HEK293 (cell line): ENCODE data around the gene TINAGL1.

ENCODE experiments used
- CTCF ChIA-PET: fragments of 350-600 bp; formaldehyde crosslinking; extraction: SDS; loops from one replicate; lab custom pipeline; 2021; ENCODE audit warnings: antibody characterized with exemption; lab: Yijun Ruan, JAX
- POLR2A ChIA-PET: fragments of 300-600 bp; formaldehyde crosslinking; extraction: SDS; loops from one replicate; lab custom pipeline; 2020; ENCODE audit warnings: antibody characterized with exemption, inconsistent platforms; lab: Yijun Ruan, JAX
- H3K27ac ChIP-seq: fragments of 200-500 bp; sonication (Bioruptor generic); 2 replicates; pipeline ENCODE4 v1.5.1; 2014; ENCODE audit warnings: low read depth, low read length, control low read depth, inconsistent platforms; ENCODE audit errors: extremely low read depth
- H3K36me3 ChIP-seq, 2 experiments: fragments of 200-500 bp in 1 of 2; sonication (Bioruptor generic) in 1 of 2; 1 replicate in 1 of 2; 2 replicates in 1 of 2; pipeline ENCODE4 v1.5.1; 2014 to 2017; ENCODE audit warnings: inconsistent platforms in 2 of 2, low read length in 2 of 2; ENCODE audit not compliant: control insufficient read depth in 2 of 2, insufficient read depth in 1 of 2
- H3K4me1 ChIP-seq: fragments of 200-500 bp; sonication (Bioruptor generic); 2 replicates; pipeline ENCODE4 v1.5.1; 2014; ENCODE audit warnings: mild to moderate bottlenecking, low read length, inconsistent platforms; ENCODE audit not compliant: control insufficient read depth, insufficient read depth
- H3K4me3 ChIP-seq: 2 replicates; pipeline ENCODE4 v1.5.1; 2011; ENCODE audit warnings: low read depth, mild to moderate bottlenecking, control low read depth, low read length, moderate library complexity
- H3K9me3 ChIP-seq: fragments of 200-500 bp; sonication (Bioruptor generic); 2 replicates; pipeline ENCODE4 v1.5.1; 2014; ENCODE audit warnings: low read depth, low read length, inconsistent platforms; ENCODE audit not compliant: control insufficient read depth, insufficient read depth
- KLF8 ChIP-seq: fragments of 450-650 bp; formaldehyde crosslinking; IDR thresholded peaks from 2 replicates; pipeline ENCODE4 v1.5.1; 2016; ENCODE audit warnings: missing biosample characterization, missing genetic modification characterization
- WT1 ChIP-seq: fragments of 450-650 bp; formaldehyde crosslinking; IDR thresholded peaks from 2 replicates; pipeline ENCODE4 v1.5.1; 2016; ENCODE audit warnings: missing biosample characterization, missing genetic modification characterization
- ZBTB1 ChIP-seq: fragments of 450-650 bp; formaldehyde crosslinking; IDR thresholded peaks from 2 replicates; pipeline ENCODE4 v1.5.1; 2016; ENCODE audit warnings: missing biosample characterization, missing genetic modification characterization
- ZNF121 ChIP-seq: fragments of 450-650 bp; formaldehyde crosslinking; IDR thresholded peaks from 2 replicates; pipeline ENCODE4 v1.5.1; 2016; ENCODE audit warnings: missing biosample characterization, missing genetic modification characterization
- ZNF155 ChIP-seq: fragments of 450-650 bp; formaldehyde crosslinking; IDR thresholded peaks from 2 replicates; pipeline ENCODE4 v1.5.1; 2016; ENCODE audit warnings: missing biosample characterization, missing genetic modification characterization
- ZNF214 ChIP-seq: fragments of 450-650 bp; formaldehyde crosslinking; IDR thresholded peaks from 2 replicates; pipeline ENCODE4 v1.5.1; 2017; ENCODE audit warnings: missing biosample characterization, mild to moderate bottlenecking, missing genetic modification characterization, borderline replicate concordance
- ZNF24 ChIP-seq: fragments of 450-650 bp; formaldehyde crosslinking; IDR thresholded peaks from 2 replicates; pipeline ENCODE4 v1.5.1; 2016; ENCODE audit warnings: missing biosample characterization, missing genetic modification characterization
- ZNF416 ChIP-seq: fragments of 450-650 bp; formaldehyde crosslinking; IDR thresholded peaks from 2 replicates; pipeline ENCODE4 v1.5.1; 2016; ENCODE audit warnings: missing biosample characterization, missing genetic modification characterization
- ZNF529 ChIP-seq: fragments of 450-650 bp; formaldehyde crosslinking; IDR thresholded peaks from 2 replicates; pipeline ENCODE4 v1.5.1; 2017; ENCODE audit warnings: missing genetic modification characterization, missing biosample characterization; ENCODE audit not compliant: insufficient replicate concordance
- ZNF571 ChIP-seq: fragments of 450-650 bp; formaldehyde crosslinking; IDR thresholded peaks from 2 replicates; pipeline ENCODE4 v1.5.0; 2017; ENCODE audit warnings: missing biosample characterization, missing genetic modification characterization
- ZNF596 ChIP-seq: fragments of 450-650 bp; IDR thresholded peaks from 2 replicates; pipeline ENCODE4 v1.5.0; 2018; ENCODE audit warnings: missing biosample characterization, mild to moderate bottlenecking, missing genetic modification characterization, moderate library complexity
- ZNF610 ChIP-seq: fragments of 450-650 bp; formaldehyde crosslinking; IDR thresholded peaks from 2 replicates; pipeline ENCODE4 v1.5.1; 2016; ENCODE audit warnings: missing biosample characterization, missing genetic modification characterization, borderline replicate concordance
- ZNF626 ChIP-seq: fragments of 450-650 bp; sonication (Bioruptor Pico); formaldehyde crosslinking; IDR thresholded peaks from 2 replicates; pipeline ENCODE4 v1.5.1; 2018; ENCODE audit warnings: missing biosample characterization, missing genetic modification characterization, inconsistent platforms
- ZNF707 ChIP-seq: fragments of 450-650 bp; formaldehyde crosslinking; IDR thresholded peaks from 2 replicates; pipeline ENCODE4 v1.5.1; 2016; ENCODE audit warnings: missing biosample characterization, missing genetic modification characterization
- ZSCAN30 ChIP-seq: fragments of 450-650 bp; IDR thresholded peaks from 2 replicates; pipeline ENCODE4 v1.5.1; 2018; ENCODE audit warnings: missing biosample characterization, mild to moderate bottlenecking, missing genetic modification characterization, moderate library complexity
- TF ChIP-seq, protein P1 (sequence below): fragments of 450-650 bp; formaldehyde crosslinking; IDR thresholded peaks from 2 replicates; pipeline ENCODE4 v1.5.1; 2017; ENCODE audit warnings: missing biosample characterization, missing genetic modification characterization
- TF ChIP-seq, protein P2 (sequence below): fragments of 450-650 bp; formaldehyde crosslinking; conservative IDR thresholded peaks from 2 replicates; pipeline ENCODE4 v1.5.1; 2016; ENCODE audit warnings: low read depth, missing biosample characterization, missing genetic modification characterization
- TF ChIP-seq, protein P3 (sequence below): fragments of 450-650 bp; formaldehyde crosslinking; IDR thresholded peaks from 2 replicates; pipeline ENCODE4 v1.5.1; 2016; ENCODE audit warnings: missing biosample characterization, missing genetic modification characterization, borderline replicate concordance
- TF ChIP-seq, protein P4 (sequence below): fragments of 450-650 bp; formaldehyde crosslinking; IDR thresholded peaks from 2 replicates; pipeline ENCODE4 v1.5.1; 2016; ENCODE audit warnings: missing biosample characterization, missing genetic modification characterization
- TF ChIP-seq, protein P5 (sequence below): fragments of 450-650 bp; formaldehyde crosslinking; IDR thresholded peaks from 2 replicates; pipeline ENCODE4 v1.5.1; 2016; ENCODE audit warnings: missing biosample characterization, missing genetic modification characterization
- TF ChIP-seq, protein P6 (sequence below): fragments of 450-650 bp; formaldehyde crosslinking; IDR thresholded peaks from 2 replicates; pipeline ENCODE4 v1.5.1; 2016; ENCODE audit warnings: missing biosample characterization, missing genetic modification characterization

TINAGL1 gene

DNA sequence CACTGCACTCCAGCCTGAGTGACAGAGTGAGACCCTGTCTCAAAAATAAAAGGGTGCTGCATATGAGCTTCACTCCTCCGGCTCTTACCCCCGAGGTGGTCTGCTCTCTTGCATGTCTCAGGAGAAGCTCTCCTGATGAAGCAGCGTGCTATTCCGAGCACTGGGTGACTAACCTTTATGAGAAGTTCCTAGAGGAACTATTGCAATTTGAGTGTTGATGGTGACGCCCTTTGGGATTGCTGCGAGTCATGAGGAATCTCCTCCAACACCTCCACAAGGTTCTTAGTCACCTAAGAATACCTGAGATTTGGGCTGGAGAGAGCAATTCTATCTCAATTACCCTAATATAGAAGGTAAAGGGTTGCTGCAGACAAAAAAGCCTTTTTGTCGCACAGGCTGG, 40.8 kb upstream of the TINAGL1 start:
- Histone ChIP-seq H3K27ac (no peak overlapping the region), H3K4me1 (peaks cover 10% of the 10 kb centered on the region), H3K36me3 (no peaks in the 10 kb centered on the region), H3K4me3 (no peak overlapping the region), H3K9me3 (no peaks in the 10 kb centered on the region)
- TF ChIP-seq, protein P1, sequence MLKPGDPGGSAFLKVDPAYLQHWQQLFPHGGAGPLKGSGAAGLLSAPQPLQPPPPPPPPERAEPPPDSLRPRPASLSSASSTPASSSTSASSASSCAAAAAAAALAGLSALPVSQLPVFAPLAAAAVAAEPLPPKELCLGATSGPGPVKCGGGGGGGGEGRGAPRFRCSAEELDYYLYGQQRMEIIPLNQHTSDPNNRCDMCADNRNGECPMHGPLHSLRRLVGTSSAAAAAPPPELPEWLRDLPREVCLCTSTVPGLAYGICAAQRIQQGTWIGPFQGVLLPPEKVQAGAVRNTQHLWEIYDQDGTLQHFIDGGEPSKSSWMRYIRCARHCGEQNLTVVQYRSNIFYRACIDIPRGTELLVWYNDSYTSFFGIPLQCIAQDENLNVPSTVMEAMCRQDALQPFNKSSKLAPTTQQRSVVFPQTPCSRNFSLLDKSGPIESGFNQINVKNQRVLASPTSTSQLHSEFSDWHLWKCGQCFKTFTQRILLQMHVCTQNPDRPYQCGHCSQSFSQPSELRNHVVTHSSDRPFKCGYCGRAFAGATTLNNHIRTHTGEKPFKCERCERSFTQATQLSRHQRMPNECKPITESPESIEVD (tag by site-specific recombination) = no peak
- TF ChIP-seq ZNF155 (tag by site-specific recombination) = no peak
- TF ChIP-seq ZSCAN30 (tag by site-specific recombination) = no peak
- TF ChIP-seq ZNF416 (tag by site-specific recombination) = no peak
- no peak for TF ChIP-seq ZBTB1
- TF ChIP-seq, protein P2, sequence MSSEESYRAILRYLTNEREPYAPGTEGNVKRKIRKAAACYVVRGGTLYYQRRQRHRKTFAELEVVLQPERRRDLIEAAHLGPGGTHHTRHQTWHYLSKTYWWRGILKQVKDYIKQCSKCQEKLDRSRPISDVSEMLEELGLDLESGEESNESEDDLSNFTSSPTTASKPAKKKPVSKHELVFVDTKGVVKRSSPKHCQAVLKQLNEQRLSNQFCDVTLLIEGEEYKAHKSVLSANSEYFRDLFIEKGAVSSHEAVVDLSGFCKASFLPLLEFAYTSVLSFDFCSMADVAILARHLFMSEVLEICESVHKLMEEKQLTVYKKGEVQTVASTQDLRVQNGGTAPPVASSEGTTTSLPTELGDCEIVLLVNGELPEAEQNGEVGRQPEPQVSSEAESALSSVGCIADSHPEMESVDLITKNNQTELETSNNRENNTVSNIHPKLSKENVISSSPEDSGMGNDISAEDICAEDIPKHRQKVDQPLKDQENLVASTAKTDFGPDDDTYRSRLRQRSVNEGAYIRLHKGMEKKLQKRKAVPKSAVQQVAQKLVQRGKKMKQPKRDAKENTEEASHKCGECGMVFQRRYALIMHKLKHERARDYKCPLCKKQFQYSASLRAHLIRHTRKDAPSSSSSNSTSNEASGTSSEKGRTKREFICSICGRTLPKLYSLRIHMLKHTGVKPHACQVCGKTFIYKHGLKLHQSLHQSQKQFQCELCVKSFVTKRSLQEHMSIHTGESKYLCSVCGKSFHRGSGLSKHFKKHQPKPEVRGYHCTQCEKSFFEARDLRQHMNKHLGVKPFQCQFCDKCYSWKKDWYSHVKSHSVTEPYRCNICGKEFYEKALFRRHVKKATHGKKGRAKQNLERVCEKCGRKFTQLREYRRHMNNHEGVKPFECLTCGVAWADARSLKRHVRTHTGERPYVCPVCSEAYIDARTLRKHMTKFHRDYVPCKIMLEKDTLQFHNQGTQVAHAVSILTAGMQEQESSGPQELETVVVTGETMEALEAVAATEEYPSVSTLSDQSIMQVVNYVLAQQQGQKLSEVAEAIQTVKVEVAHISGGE (tag by site-specific recombination) = no peak
- TF ChIP-seq, protein P3, sequence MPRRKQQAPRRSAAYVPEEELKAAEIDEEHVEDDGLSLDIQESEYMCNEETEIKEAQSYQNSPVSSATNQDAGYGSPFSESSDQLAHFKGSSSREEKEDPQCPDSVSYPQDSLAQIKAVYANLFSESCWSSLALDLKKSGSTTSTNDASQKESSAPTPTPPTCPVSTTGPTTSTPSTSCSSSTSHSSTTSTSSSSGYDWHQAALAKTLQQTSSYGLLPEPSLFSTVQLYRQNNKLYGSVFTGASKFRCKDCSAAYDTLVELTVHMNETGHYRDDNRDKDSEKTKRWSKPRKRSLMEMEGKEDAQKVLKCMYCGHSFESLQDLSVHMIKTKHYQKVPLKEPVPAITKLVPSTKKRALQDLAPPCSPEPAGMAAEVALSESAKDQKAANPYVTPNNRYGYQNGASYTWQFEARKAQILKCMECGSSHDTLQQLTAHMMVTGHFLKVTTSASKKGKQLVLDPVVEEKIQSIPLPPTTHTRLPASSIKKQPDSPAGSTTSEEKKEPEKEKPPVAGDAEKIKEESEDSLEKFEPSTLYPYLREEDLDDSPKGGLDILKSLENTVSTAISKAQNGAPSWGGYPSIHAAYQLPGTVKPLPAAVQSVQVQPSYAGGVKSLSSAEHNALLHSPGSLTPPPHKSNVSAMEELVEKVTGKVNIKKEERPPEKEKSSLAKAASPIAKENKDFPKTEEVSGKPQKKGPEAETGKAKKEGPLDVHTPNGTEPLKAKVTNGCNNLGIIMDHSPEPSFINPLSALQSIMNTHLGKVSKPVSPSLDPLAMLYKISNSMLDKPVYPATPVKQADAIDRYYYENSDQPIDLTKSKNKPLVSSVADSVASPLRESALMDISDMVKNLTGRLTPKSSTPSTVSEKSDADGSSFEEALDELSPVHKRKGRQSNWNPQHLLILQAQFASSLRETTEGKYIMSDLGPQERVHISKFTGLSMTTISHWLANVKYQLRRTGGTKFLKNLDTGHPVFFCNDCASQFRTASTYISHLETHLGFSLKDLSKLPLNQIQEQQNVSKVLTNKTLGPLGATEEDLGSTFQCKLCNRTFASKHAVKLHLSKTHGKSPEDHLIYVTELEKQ = no peak
- no peak for TF ChIP-seq ZNF610
- no peak for TF ChIP-seq ZNF707 (tag by site-specific recombination)
- CTCF ChIA-PET = interaction anchor here (0.6 to 4.1 kb wide), 2 partner anchors 13 to 56 kb away, joined by 3 to 27 read pairs; no protein-coding TSS in a partner anchor
- POLR2A ChIA-PET = interaction anchor here (0.5 kb wide), 1 partner anchor 326 kb away, joined by 4 read pairs; no protein-coding TSS in a partner anchor

DNA sequence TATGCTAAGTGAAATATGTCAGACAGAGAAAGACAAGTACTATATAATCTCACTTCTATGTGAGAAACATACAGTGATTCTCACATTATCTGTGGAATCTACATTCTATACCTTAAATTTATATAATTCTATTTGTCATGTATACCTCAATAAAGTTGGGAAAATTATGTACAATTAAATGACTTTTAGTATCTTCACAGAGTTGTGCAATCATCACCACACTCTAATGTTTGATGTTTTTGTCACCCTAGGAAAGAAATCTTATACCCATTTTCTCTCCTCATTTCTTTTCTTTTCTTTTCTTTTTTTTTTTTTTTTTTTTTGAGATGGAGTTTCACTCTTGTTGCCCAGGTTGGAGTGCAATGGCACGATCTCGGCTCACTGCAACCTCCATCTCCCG, 37.0 kb upstream of the TINAGL1 start:
- no peaks in the 10 kb centered on the region for H3K9me3 ChIP-seq
- no peak overlapping the region for H3K4me3 ChIP-seq
- no peaks in the 10 kb centered on the region for H3K36me3 ChIP-seq
- no peak overlapping the region for H3K27ac ChIP-seq
- ChIA-PET CTCF (interaction anchor here (0.7 to 4.1 kb wide), 5 partner anchors 9 to 355 kb away, joined by 3 to 27 read pairs (median 4); no protein-coding TSS in a partner anchor), POLR2A (no interaction called here)
- H3K4me1 ChIP-seq = no peaks in the 10 kb centered on the region
- TF ChIP-seq, protein P4, sequence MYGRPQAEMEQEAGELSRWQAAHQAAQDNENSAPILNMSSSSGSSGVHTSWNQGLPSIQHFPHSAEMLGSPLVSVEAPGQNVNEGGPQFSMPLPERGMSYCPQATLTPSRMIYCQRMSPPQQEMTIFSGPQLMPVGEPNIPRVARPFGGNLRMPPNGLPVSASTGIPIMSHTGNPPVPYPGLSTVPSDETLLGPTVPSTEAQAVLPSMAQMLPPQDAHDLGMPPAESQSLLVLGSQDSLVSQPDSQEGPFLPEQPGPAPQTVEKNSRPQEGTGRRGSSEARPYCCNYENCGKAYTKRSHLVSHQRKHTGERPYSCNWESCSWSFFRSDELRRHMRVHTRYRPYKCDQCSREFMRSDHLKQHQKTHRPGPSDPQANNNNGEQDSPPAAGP = no peak
- TF ChIP-seq ZNF626 (no peak), ZBTB1 (no peak), ZNF214 (tag by site-specific recombination) (no peak), ZNF24 (tag by site-specific recombination) (no peak), ZNF121 (tag by site-specific recombination) (no peak), ZNF529 (tag by site-specific recombination) (no peak), ZNF571 (tag by site-specific recombination) (no peak), WT1 (tag by site-specific recombination) (no peak), ZNF596 (tag by site-specific recombination) (no peak), KLF8 (tag by site-specific recombination) (no peak)
- TF ChIP-seq, protein P5, sequence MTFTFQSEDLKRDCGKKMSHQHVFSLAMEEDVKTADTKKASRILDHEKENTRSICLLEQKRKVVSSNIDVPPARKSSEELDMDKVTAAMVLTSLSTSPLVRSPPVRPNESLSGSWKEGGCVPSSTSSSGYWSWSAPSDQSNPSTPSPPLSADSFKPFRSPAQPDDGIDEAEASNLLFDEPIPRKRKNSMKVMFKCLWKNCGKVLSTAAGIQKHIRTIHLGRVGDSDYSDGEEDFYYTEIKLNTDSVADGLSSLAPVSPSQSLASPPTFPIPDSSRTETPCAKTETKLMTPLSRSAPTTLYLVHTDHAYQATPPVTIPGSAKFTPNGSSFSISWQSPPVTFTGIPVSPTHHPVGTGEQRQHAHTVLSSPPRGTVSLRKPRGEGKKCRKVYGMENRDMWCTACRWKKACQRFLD = no peak
- TF ChIP-seq, protein P6, sequence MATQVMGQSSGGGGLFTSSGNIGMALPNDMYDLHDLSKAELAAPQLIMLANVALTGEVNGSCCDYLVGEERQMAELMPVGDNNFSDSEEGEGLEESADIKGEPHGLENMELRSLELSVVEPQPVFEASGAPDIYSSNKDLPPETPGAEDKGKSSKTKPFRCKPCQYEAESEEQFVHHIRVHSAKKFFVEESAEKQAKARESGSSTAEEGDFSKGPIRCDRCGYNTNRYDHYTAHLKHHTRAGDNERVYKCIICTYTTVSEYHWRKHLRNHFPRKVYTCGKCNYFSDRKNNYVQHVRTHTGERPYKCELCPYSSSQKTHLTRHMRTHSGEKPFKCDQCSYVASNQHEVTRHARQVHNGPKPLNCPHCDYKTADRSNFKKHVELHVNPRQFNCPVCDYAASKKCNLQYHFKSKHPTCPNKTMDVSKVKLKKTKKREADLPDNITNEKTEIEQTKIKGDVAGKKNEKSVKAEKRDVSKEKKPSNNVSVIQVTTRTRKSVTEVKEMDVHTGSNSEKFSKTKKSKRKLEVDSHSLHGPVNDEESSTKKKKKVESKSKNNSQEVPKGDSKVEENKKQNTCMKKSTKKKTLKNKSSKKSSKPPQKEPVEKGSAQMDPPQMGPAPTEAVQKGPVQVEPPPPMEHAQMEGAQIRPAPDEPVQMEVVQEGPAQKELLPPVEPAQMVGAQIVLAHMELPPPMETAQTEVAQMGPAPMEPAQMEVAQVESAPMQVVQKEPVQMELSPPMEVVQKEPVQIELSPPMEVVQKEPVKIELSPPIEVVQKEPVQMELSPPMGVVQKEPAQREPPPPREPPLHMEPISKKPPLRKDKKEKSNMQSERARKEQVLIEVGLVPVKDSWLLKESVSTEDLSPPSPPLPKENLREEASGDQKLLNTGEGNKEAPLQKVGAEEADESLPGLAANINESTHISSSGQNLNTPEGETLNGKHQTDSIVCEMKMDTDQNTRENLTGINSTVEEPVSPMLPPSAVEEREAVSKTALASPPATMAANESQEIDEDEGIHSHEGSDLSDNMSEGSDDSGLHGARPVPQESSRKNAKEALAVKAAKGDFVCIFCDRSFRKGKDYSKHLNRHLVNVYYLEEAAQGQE (tag by site-specific recombination) = no peak
